NK-92 (cell line): ENCODE measurements around the gene GINS3.
"Not testable (repeated sequence)": the region's sequence is repeated elsewhere in the genome, so short reads cannot be mapped to it uniquely, and the experiment has no call there.

Experiments
- DNase-seq: peaks from one replicate; lab custom pipeline; 2025; ENCODE audit not compliant: unreplicated experiment; lab: John Stamatoyannopoulos, UW

GINS3 gene

GRCh38 chr16:58385218-58385773 is 7.0 kb upstream of the GINS3 start:
- DNase-seq: no peak

GRCh38 chr16:58389724-58390123 is 2.5 kb upstream of the GINS3 start:
- DNase-seq: no peak

GRCh38 chr16:58393138-58393504 is 850 bp downstream of the GINS3 start:
- DNase-seq: no peak

GRCh38 chr16:58396897-58397296 is 4.6 kb downstream of the GINS3 start:
- DNase-seq: not testable (repeated sequence)

GRCh38 chr16:58399718-58400633 is 7.7 kb downstream of the GINS3 start:
- DNase-seq: no peak

GRCh38 chr16:58401305-58401704 is 9.0 kb downstream of the GINS3 start:
- DNase-seq: not testable (repeated sequence)

GRCh38 chr16:58402796-58403195 is 10.5 kb downstream of the GINS3 start:
- no peak for DNase-seq

GRCh38 chr16:58409316-58409973 is 17.2 kb downstream of the GINS3 start:
- no peak for DNase-seq

GRCh38 chr16:58411336-58411735 is 19.1 kb downstream of the GINS3 start:
- no peak for DNase-seq

GRCh38 chr16:58411736-58412614 is 19.7 kb downstream of the GINS3 start:
- DNase-seq: no peak

GRCh38 chr16:58412615-58412970 is 20.3 kb downstream of the GINS3 start:
- not testable (repeated sequence) for DNase-seq

- DNase-seq: no peak
These were observed 21.1 kb downstream of the GINS3 start for GRCh38 chr16:58413359-58413758.

GRCh38 chr16:58415003-58415402 is 22.7 kb downstream of the GINS3 start:
- no peak for DNase-seq

GRCh38 chr16:58415961-58416360 is 23.7 kb downstream of the GINS3 start:
- not testable (repeated sequence) for DNase-seq

GRCh38 chr16:58417035-58417434 is 24.8 kb downstream of the GINS3 start:
- DNase-seq: no peak

- DNase-seq: no peak
These were observed 25.3 kb downstream of the GINS3 start for GRCh38 chr16:58417600-58417999.

- no peak for DNase-seq
These were observed 25.8 kb downstream of the GINS3 start for GRCh38 chr16:58418026-58418425.

GRCh38 chr16:58418601-58419000 is 26.3 kb downstream of the GINS3 start:
- DNase-seq: no peak

- DNase-seq: no peak
These were observed 27.1 kb downstream of the GINS3 start for GRCh38 chr16:58419241-58419990.

GRCh38 chr16:58421059-58421458 is 28.8 kb downstream of the GINS3 start:
- no peak for DNase-seq
